HEK293 (cell line): Measurements from ENCODE around the gene EDEM3.
A peak's percentile ranks its signal among the peaks of the same experiment; 100 is the strongest.

Experiments used
- CTCF ChIP-seq: fragments of 450-650 bp; formaldehyde crosslinking; IDR thresholded peaks from 2 replicates; pipeline ENCODE4 v1.5.1; 2016; ENCODE audit warnings: missing biosample characterization, missing genetic modification characterization
- ZNF133 ChIP-seq: fragments of 450-650 bp; formaldehyde crosslinking; IDR thresholded peaks from 2 replicates; pipeline ENCODE4 v1.5.1; 2016; ENCODE audit warnings: missing biosample characterization, missing genetic modification characterization
- ZNF18 ChIP-seq: fragments of 450-650 bp; formaldehyde crosslinking; IDR thresholded peaks from 2 replicates; pipeline ENCODE4 v1.5.1; 2016; ENCODE audit warnings: missing biosample characterization, missing genetic modification characterization
- ZNF274 ChIP-seq, 2 experiments: fragments of 200-500 bp in 1 of 2; fragments of 450-650 bp in 1 of 2; sonication (Bioruptor generic) in 1 of 2; formaldehyde crosslinking in 1 of 2; IDR thresholded peaks; 2 replicates each; pipeline versions ENCODE4 v1.5.1 to v1.6.1; 2014 to 2016; ENCODE audit warnings: borderline replicate concordance in 1 of 2, inconsistent platforms in 1 of 2, low read length in 1 of 2, missing biosample characterization in 1 of 2, missing genetic modification characterization in 1 of 2
- ZNF292 ChIP-seq: fragments of 450-650 bp; formaldehyde crosslinking; IDR thresholded peaks from 2 replicates; pipeline ENCODE4 v1.5.1; 2016; ENCODE audit warnings: low read depth, missing biosample characterization, missing genetic modification characterization, borderline replicate concordance
- ZNF843 ChIP-seq: fragments of 450-650 bp; formaldehyde crosslinking; IDR thresholded peaks from 2 replicates; pipeline ENCODE4 v1.5.1; 2016; ENCODE audit warnings: missing biosample characterization, missing genetic modification characterization

- peak; percentile 15; the same call in 1 of the 2 replicates for TF ChIP-seq ZNF843 (tag by site-specific recombination)
- TF ChIP-seq CTCF (tag by site-specific recombination): peak; percentile 72
- TF ChIP-seq ZNF18 (tag by site-specific recombination): no peak
- no peak for TF ChIP-seq ZNF274 (IDR thresholded peaks at IDR 0.05; ENCODE audit: low read length)
- TF ChIP-seq ZNF274 (tag by site-specific recombination; IDR thresholded peaks at IDR 0.05; ENCODE audit: borderline replicate concordance): no peak
- no peak for TF ChIP-seq ZNF133 (tag by site-specific recombination)
- no peak for TF ChIP-seq ZNF292 (tag by site-specific recombination)
These were observed at the start of gene EDEM3 for GRCh38 chr1:184754476-184755225.
